Vagina (tissue), 2 donors: Measurements from ENCODE around the gene SOX1. TPM values are rescaled to one million over a fixed set of nuclear protein-coding genes. Genes with fewer than 3 reads are reported as not detected.

Experiments
- DNase-seq, 2 donors: peaks; one replicate each; pipeline ENCODE4 v3.0.0-alpha.2; 2017; ENCODE audit errors: extremely low spot score in 2 of 2
- H3K27ac ChIP-seq: fragments of 200-600 bp; sonication (generic); one replicate; pipeline ENCODE4 v1.5.1; 2019
- H3K27me3 ChIP-seq: fragments of 200-600 bp; sonication (generic); one replicate; pipeline ENCODE4 v1.5.1; 2019
- H3K36me3 ChIP-seq, 2 donors: fragments of 200-600 bp; sonication (generic); one replicate each; pipeline ENCODE4 v1.5.1; 2017 to 2019
- H3K4me1 ChIP-seq: fragments of 200-600 bp; sonication (generic); one replicate; pipeline ENCODE4 v1.5.1; 2019
- H3K4me3 ChIP-seq, 2 donors: fragments of 200-600 bp; sonication (generic); 1 replicate in 1 of 2; 2 replicates in 1 of 2; pipeline ENCODE4 v1.5.1; 2016 to 2019
- H3K9me3 ChIP-seq: fragments of 200-600 bp; sonication (generic); one replicate; pipeline ENCODE4 v1.5.1; 2019
- CTCF ChIP-seq, 3 experiments: fragments of 450-650 bp in 2 of 3; fragments of 200-600 bp in 1 of 3; sonication (generic) in 1 of 3; IDR thresholded peaks; one replicate each; pipeline ENCODE4 v1.5.1; 2017 to 2019; ENCODE audit warnings: antibody characterized with exemption in 3 of 3, mild to moderate bottlenecking in 2 of 3, moderate library complexity in 2 of 3
- POLR2A ChIP-seq, 2 donors: fragments of 450-650 bp; IDR thresholded peaks; one replicate each; pipeline ENCODE4 v1.6.1; 2017; ENCODE audit warnings: antibody characterized with exemption in 2 of 2, mild to moderate bottlenecking in 2 of 2, moderate library complexity in 2 of 2
- POLR2AphosphoS5 ChIP-seq, 2 donors: sonication (generic); formaldehyde crosslinking; IDR thresholded peaks; one replicate each; pipeline ENCODE4 v1.9.0; 2017; ENCODE audit warnings: antibody characterized with exemption in 2 of 2, mild to moderate bottlenecking in 2 of 2, low read depth in 1 of 2; ENCODE audit not compliant: insufficient read depth in 1 of 2
- intact Hi-C: fragments of 100-400 bp; cut with DNase I; formaldehyde crosslinking; loops from one replicate; pipeline ENCODE4 v1.15.1; 2023
- total RNA-seq: library from RNA; depleted of rRNA; stranded (reverse); fragments of >200 nt; gene quantifications from one replicate; pipeline ENCODE4 v1.2.3, GENCODE V29; 2016

Gene SOX1
- total RNA-seq, 1 donor from 2014 or later = not detected

- Histone ChIP-seq H3K27ac (no peak overlapping the region), H3K36me3 (no peaks in the 10 kb centered on the region), H3K4me3 (no peak overlapping the region), H3K4me1 (no peaks in the 10 kb centered on the region), H3K9me3 (no peaks in the 10 kb centered on the region), H3K27me3 (no peaks in the 10 kb centered on the region)
- intact Hi-C loops = no loop called here
- no peak for DNase-seq
- TF ChIP-seq POLR2A (IDR thresholded peaks at IDR 0.05) (no peak), CTCF (IDR thresholded peaks at IDR 0.05) (no peak), POLR2AphosphoS5 (IDR thresholded peaks at IDR 0.05; ENCODE audit: insufficient read depth in 1 of 2, low read depth in 1 of 2) (no peak)
Measured at GRCh38 chr13:112102243-112102642, 35.3 kb downstream of the SOX1 start.

- TF ChIP-seq POLR2AphosphoS5 (IDR thresholded peaks at IDR 0.05; ENCODE audit: insufficient read depth in 1 of 2, low read depth in 1 of 2) (no peak), CTCF (IDR thresholded peaks at IDR 0.05) (no peak), POLR2A (IDR thresholded peaks at IDR 0.05) (no peak)
- intact Hi-C loops = no loop called here
- no peak for DNase-seq
- H3K4me1 ChIP-seq = no peaks in the 10 kb centered on the region
- H3K27ac ChIP-seq = no peak overlapping the region
- H3K36me3 ChIP-seq = no peaks in the 10 kb centered on the region
- H3K4me3 ChIP-seq = no peak overlapping the region
- H3K9me3 ChIP-seq = no peaks in the 10 kb centered on the region
- H3K27me3 ChIP-seq = peaks cover 6% of the 10 kb centered on the region
Measured at GRCh38 chr13:112103260-112103838, 36.4 kb downstream of the SOX1 start.

- no peak for TF ChIP-seq CTCF (IDR thresholded peaks at IDR 0.05)
- no peak for TF ChIP-seq POLR2AphosphoS5 (IDR thresholded peaks at IDR 0.05; ENCODE audit: insufficient read depth in 1 of 2, low read depth in 1 of 2)
- Histone ChIP-seq H3K27ac (no peak overlapping the region), H3K36me3 (no peaks in the 10 kb centered on the region), H3K4me1 (no peaks in the 10 kb centered on the region), H3K9me3 (no peaks in the 10 kb centered on the region), H3K4me3 (no peak overlapping the region), H3K27me3 (peaks cover 6% of the 10 kb centered on the region)
- intact Hi-C loops = no loop called here
- DNase-seq = no peak
Measured at GRCh38 chr13:112103961-112104880, 37.3 kb downstream of the SOX1 start.

GRCh38 chr13:112104881-112105234 lies 37.9 kb downstream of the SOX1 start:
- TF ChIP-seq CTCF (IDR thresholded peaks at IDR 0.05) (no peak), POLR2AphosphoS5 (IDR thresholded peaks at IDR 0.05; ENCODE audit: insufficient read depth in 1 of 2, low read depth in 1 of 2) (no peak), POLR2A (IDR thresholded peaks at IDR 0.05) (no peak)
- peaks cover 6% of the 10 kb centered on the region for H3K27me3 ChIP-seq
- no peak overlapping the region for H3K4me3 ChIP-seq
- no peaks in the 10 kb centered on the region for H3K9me3 ChIP-seq
- H3K27ac ChIP-seq = no peak overlapping the region
- H3K36me3 ChIP-seq = no peaks in the 10 kb centered on the region
- intact Hi-C loops = no loop called here
- no peaks in the 10 kb centered on the region for H3K4me1 ChIP-seq
- DNase-seq = no peak

GRCh38 chr13:112105244-112105681 lies 38.3 kb downstream of the SOX1 start:
- TF ChIP-seq POLR2AphosphoS5 (IDR thresholded peaks at IDR 0.05; ENCODE audit: insufficient read depth in 1 of 2, low read depth in 1 of 2) (no peak), CTCF (IDR thresholded peaks at IDR 0.05) (no peak), POLR2A (IDR thresholded peaks at IDR 0.05) (no peak)
- no peak for DNase-seq

More at GRCh38 chr13:112105244-112105681, 38.3 kb downstream of the SOX1 start:
- H3K27ac ChIP-seq = no peak overlapping the region
- no peaks in the 10 kb centered on the region for H3K9me3 ChIP-seq
- H3K4me1 ChIP-seq = no peaks in the 10 kb centered on the region
- H3K36me3 ChIP-seq = no peaks in the 10 kb centered on the region
- intact Hi-C loops = no loop called here
- H3K27me3 ChIP-seq = peaks cover 6% of the 10 kb centered on the region
- H3K4me3 ChIP-seq = no peak overlapping the region
